ENCODE data around the gene ZNF598.

ZNF598 gene

GRCh38 chr16:1972490-1972877 lies 37.1 kb downstream of the ZNF598 start:
- H3K14ac ChIP-seq (ENCODE audit: low read length) = no peak overlapping the region
- peaks cover 2 to 4% of the 10 kb centered on the region in 2 donors for H3K4me1 ChIP-seq (ENCODE audit: control insufficient read depth in 2 of 2, insufficient read depth in 1 of 2, low read depth in 1 of 2, low read length in 2 of 2)
- no CpG with 5 or more reads among the region's 22 CpGs for WGBS, 2 donors (ENCODE audit: extremely low coverage in 2 of 2, insufficient read length in 2 of 2, insufficient replicate concordance in 1 of 2)
- no peak overlapping the region for H2BK15ac ChIP-seq (ENCODE audit: low read length)
- peak overlapping the region; percentile 97 to 100 for H3K4me3 ChIP-seq (ENCODE audit: low read length in 2 of 2)
- H3K23ac ChIP-seq (ENCODE audit: low read depth, low read length, poor library complexity) = peak overlapping the region; percentile 94
- H4K8ac ChIP-seq (ENCODE audit: low read depth, low read length) = peak overlapping the region; percentile 65
- peak overlapping the region; percentile 66 for H2BK5ac ChIP-seq (ENCODE audit: low read length)
- H3K79me1 ChIP-seq (ENCODE audit: low read depth, low read length) = peaks cover 20% of the 10 kb centered on the region
- no peak overlapping the region for H4K91ac ChIP-seq (ENCODE audit: low read depth, low read length, poor library complexity)
- peak overlapping the region; percentile 95 for H3K4ac ChIP-seq (ENCODE audit: low read length)
- peak overlapping the region; percentile 84 for H2AK5ac ChIP-seq (ENCODE audit: low read depth, low read length)
- peak overlapping the region; percentile 91 for H3K18ac ChIP-seq (ENCODE audit: low read length)
- H3K36me3 ChIP-seq (replicated peaks in 1 of 2; ENCODE audit: control insufficient read depth in 2 of 2, insufficient read depth in 2 of 2, low read length in 2 of 2) = peaks cover 29 to 33% of the 10 kb centered on the region in 2 donors
- H3K9me3 ChIP-seq (replicated peaks in 1 of 2; ENCODE audit: control insufficient read depth in 2 of 2, insufficient read depth in 1 of 2, low read depth in 1 of 2, low read length in 2 of 2) = no peaks in the 10 kb centered on the region
- no peaks in the 10 kb centered on the region for H3K27me3 ChIP-seq (ENCODE audit: control insufficient read depth in 3 of 3, insufficient read depth in 3 of 3, low read depth in 1 of 3, low read length in 3 of 3)
- no peak for DNase-seq (ENCODE audit: low spot score)
- H2BK120ac ChIP-seq (ENCODE audit: low read depth, low read length) = no peak overlapping the region
- peak overlapping the region; percentile 73 for H2BK12ac ChIP-seq (ENCODE audit: low read length)
- peak overlapping the region; percentile 93 for H3K9ac ChIP-seq (ENCODE audit: low read depth, low read length, poor library complexity)
- peak overlapping the region; percentile 98 for H3K4me2 ChIP-seq (ENCODE audit: insufficient read depth, low read length, poor library complexity, severe bottlenecking)
- H2AFZ ChIP-seq (ENCODE audit: low read length) = peak overlapping the region; percentile 97
- H3K27ac ChIP-seq (replicated peaks; ENCODE audit: low read length) = no peak overlapping the region

- Histone ChIP-seq H3K27me3 (ENCODE audit: control insufficient read depth in 3 of 3, insufficient read depth in 3 of 3, low read depth in 1 of 3, low read length in 3 of 3) (no peaks in the 10 kb centered on the region), H4K91ac (ENCODE audit: low read depth, low read length, poor library complexity) (peak within 1 kb of the TSS; percentile 72), H3K4me1 (ENCODE audit: control insufficient read depth in 2 of 2, insufficient read depth in 1 of 2, low read depth in 1 of 2, low read length in 2 of 2) (peaks cover 2 to 4% of the 10 kb centered on the region in 2 donors), H3K9ac (ENCODE audit: low read depth, low read length, poor library complexity) (peak within 1 kb of the TSS; percentile 93), H3K4me3 (ENCODE audit: low read length in 2 of 2) (peak within 1 kb of the TSS; percentile 97 to 100), H2BK5ac (ENCODE audit: low read length) (peak within 1 kb of the TSS; percentile 66), H3K79me1 (ENCODE audit: low read depth, low read length) (peaks cover 20% of the 10 kb centered on the region), H4K8ac (ENCODE audit: low read depth, low read length) (peak within 1 kb of the TSS; percentile 94), H2BK15ac (ENCODE audit: low read length) (peak within 1 kb of the TSS; percentile 37), H2AK5ac (ENCODE audit: low read depth, low read length) (peak within 1 kb of the TSS; percentile 84), H2BK12ac (ENCODE audit: low read length) (peak within 1 kb of the TSS; percentile 73), H3K14ac (ENCODE audit: low read length) (peak within 1 kb of the TSS; percentile 71), H3K18ac (ENCODE audit: low read length) (peak within 1 kb of the TSS; percentile 91), H3K9me3 (replicated peaks in 1 of 2; ENCODE audit: control insufficient read depth in 2 of 2, insufficient read depth in 1 of 2, low read depth in 1 of 2, low read length in 2 of 2) (no peaks in the 10 kb centered on the region), H3K27ac (replicated peaks; ENCODE audit: low read length) (peak within 1 kb of the TSS; percentile 62), H2AFZ (ENCODE audit: low read length) (peak within 1 kb of the TSS; percentile 97), H3K4me2 (ENCODE audit: insufficient read depth, low read length, poor library complexity, severe bottlenecking) (peak within 1 kb of the TSS; percentile 98), H2BK120ac (ENCODE audit: low read depth, low read length) (peak within 1 kb of the TSS; percentile 91), H3K23ac (ENCODE audit: low read depth, low read length, poor library complexity) (peak within 1 kb of the TSS; percentile 94), H3K4ac (ENCODE audit: low read length) (peak within 1 kb of the TSS; percentile 95), H3K36me3 (replicated peaks in 1 of 2; ENCODE audit: control insufficient read depth in 2 of 2, insufficient read depth in 2 of 2, low read length in 2 of 2) (peaks cover 25 to 28% of the 10 kb centered on the region in 2 donors)
- peak; percentile 95 for DNase-seq (ENCODE audit: low spot score)
- WGBS, 2 donors (ENCODE audit: extremely low coverage in 2 of 2, insufficient read length in 2 of 2, insufficient replicate concordance in 1 of 2) = no CpG with 5 or more reads among the region's 78 CpGs
Measured at GRCh38 chr16:1971796-1972489, 37.7 kb downstream of the ZNF598 start, which contains the start of gene TBL3. Gene TBL3 (plus strand): TSS chr16:1972053. CDS start chr16:1972165, 112 bp downstream.

GRCh38 chr16:1968146-1968953 lies 41.3 kb downstream of the ZNF598 start:
- peak overlapping the region; percentile 10 for H3K9ac ChIP-seq (ENCODE audit: low read depth, low read length, poor library complexity)

GRCh38 chr16:1966460-1966859 lies 43.2 kb downstream of the ZNF598 start, which contains the start of gene RNF151:
Gene RNF151 (plus strand): TSS chr16:1966856. CDS start chr16:1966882, 26 bp downstream.
- no peak within 1 kb of the TSS for H2BK12ac ChIP-seq (ENCODE audit: low read length)
- H3K4me3 ChIP-seq (ENCODE audit: low read length in 2 of 2) = peak within 1 kb of the TSS; percentile 86 to 87
- peaks cover 14% of the 10 kb centered on the region for H3K79me1 ChIP-seq (ENCODE audit: low read depth, low read length)
- H2AK5ac ChIP-seq (ENCODE audit: low read depth, low read length) = peak within 1 kb of the TSS; percentile 53
- no peak within 1 kb of the TSS for H2BK120ac ChIP-seq (ENCODE audit: low read depth, low read length)
- H3K4me2 ChIP-seq (ENCODE audit: insufficient read depth, low read length, poor library complexity, severe bottlenecking) = peak within 1 kb of the TSS; percentile 87
- no CpG with 5 or more reads among the region's 6 CpGs for WGBS, 2 donors (ENCODE audit: extremely low coverage in 2 of 2, insufficient read length in 2 of 2, insufficient replicate concordance in 1 of 2)
- H3K9me3 ChIP-seq (replicated peaks in 1 of 2; ENCODE audit: control insufficient read depth in 2 of 2, insufficient read depth in 1 of 2, low read depth in 1 of 2, low read length in 2 of 2) = no peaks in the 10 kb centered on the region
- no peak within 1 kb of the TSS for H3K4ac ChIP-seq (ENCODE audit: low read length)
- H4K91ac ChIP-seq (ENCODE audit: low read depth, low read length, poor library complexity) = no peak within 1 kb of the TSS
- no peak within 1 kb of the TSS for H3K14ac ChIP-seq (ENCODE audit: low read length)
- H4K8ac ChIP-seq (ENCODE audit: low read depth, low read length) = no peak within 1 kb of the TSS
- H3K36me3 ChIP-seq (replicated peaks in 1 of 2; ENCODE audit: control insufficient read depth in 2 of 2, insufficient read depth in 2 of 2, low read length in 2 of 2) = peaks cover 13 to 28% of the 10 kb centered on the region in 2 donors
- no peak within 1 kb of the TSS for H3K18ac ChIP-seq (ENCODE audit: low read length)
- no peak within 1 kb of the TSS for H3K9ac ChIP-seq (ENCODE audit: low read depth, low read length, poor library complexity)
- H3K27me3 ChIP-seq (ENCODE audit: control insufficient read depth in 3 of 3, insufficient read depth in 3 of 3, low read depth in 1 of 3, low read length in 3 of 3) = no peaks in the 10 kb centered on the region
- no peak within 1 kb of the TSS for H2BK15ac ChIP-seq (ENCODE audit: low read length)
- no peak within 1 kb of the TSS for H2AFZ ChIP-seq (ENCODE audit: low read length)
- no peak within 1 kb of the TSS for H3K23ac ChIP-seq (ENCODE audit: low read depth, low read length, poor library complexity)
- H3K4me1 ChIP-seq (ENCODE audit: control insufficient read depth in 2 of 2, insufficient read depth in 1 of 2, low read depth in 1 of 2, low read length in 2 of 2) = peaks cover 7 to 12% of the 10 kb centered on the region in 2 donors
- no peak within 1 kb of the TSS for H2BK5ac ChIP-seq (ENCODE audit: low read length)
- H3K27ac ChIP-seq (replicated peaks; ENCODE audit: low read length) = no peak within 1 kb of the TSS
- DNase-seq (ENCODE audit: low spot score) = no peak

More at GRCh38 chr16:1968146-1968953, 41.3 kb downstream of the ZNF598 start:
- no peak overlapping the region for H4K8ac ChIP-seq (ENCODE audit: low read depth, low read length)
- no peak overlapping the region for H3K27ac ChIP-seq (replicated peaks; ENCODE audit: low read length)
- H4K91ac ChIP-seq (ENCODE audit: low read depth, low read length, poor library complexity) = no peak overlapping the region
- no peaks in the 10 kb centered on the region for H3K27me3 ChIP-seq (ENCODE audit: control insufficient read depth in 3 of 3, insufficient read depth in 3 of 3, low read depth in 1 of 3, low read length in 3 of 3)
- H3K18ac ChIP-seq (ENCODE audit: low read length) = no peak overlapping the region
- H3K4ac ChIP-seq (ENCODE audit: low read length) = no peak overlapping the region
- no peak overlapping the region for H2AFZ ChIP-seq (ENCODE audit: low read length)
- no CpG with 5 or more reads among the region's 41 CpGs for WGBS, 2 donors (ENCODE audit: extremely low coverage in 2 of 2, insufficient read length in 2 of 2, insufficient replicate concordance in 1 of 2)
- no peak overlapping the region for H3K14ac ChIP-seq (ENCODE audit: low read length)
- H3K4me1 ChIP-seq (ENCODE audit: control insufficient read depth in 2 of 2, insufficient read depth in 1 of 2, low read depth in 1 of 2, low read length in 2 of 2) = peaks cover 8 to 12% of the 10 kb centered on the region in 2 donors
- H2BK12ac ChIP-seq (ENCODE audit: low read length) = peak overlapping the region; percentile 69
- H3K23ac ChIP-seq (ENCODE audit: low read depth, low read length, poor library complexity) = no peak overlapping the region
- peaks cover 24% of the 10 kb centered on the region for H3K79me1 ChIP-seq (ENCODE audit: low read depth, low read length)
- no peak overlapping the region for H3K4me3 ChIP-seq (ENCODE audit: low read length in 2 of 2)
- H2BK5ac ChIP-seq (ENCODE audit: low read length) = no peak overlapping the region
- no peak overlapping the region for H2BK15ac ChIP-seq (ENCODE audit: low read length)
- H2BK120ac ChIP-seq (ENCODE audit: low read depth, low read length) = no peak overlapping the region
- no peaks in the 10 kb centered on the region for H3K9me3 ChIP-seq (replicated peaks in 1 of 2; ENCODE audit: control insufficient read depth in 2 of 2, insufficient read depth in 1 of 2, low read depth in 1 of 2, low read length in 2 of 2)
- no peak for DNase-seq (ENCODE audit: low spot score)
- peaks cover 6 to 9% of the 10 kb centered on the region in 2 donors for H3K36me3 ChIP-seq (replicated peaks in 1 of 2; ENCODE audit: control insufficient read depth in 2 of 2, insufficient read depth in 2 of 2, low read length in 2 of 2)
- H2AK5ac ChIP-seq (ENCODE audit: low read depth, low read length) = no peak overlapping the region
- H3K4me2 ChIP-seq (ENCODE audit: insufficient read depth, low read length, poor library complexity, severe bottlenecking) = no peak overlapping the region
